GM18505 (cell line): ENCODE measurements around the gene FNDC8.
"Not testable (repeated sequence)": the region's sequence is repeated elsewhere in the genome, so short reads cannot be mapped to it uniquely, and the experiment has no call there.

ENCODE experiments used
- ATAC-seq: cut with Tn5 transposase; IDR thresholded peaks from one replicate; pipeline ENCODE4 v1.9.1; 2021; ENCODE audit not compliant: unreplicated experiment
- POLR2A ChIP-seq: IDR thresholded peaks from 4 replicates; pipeline ENCODE4 v1.6.1; 2011; ENCODE audit warnings: borderline replicate concordance; ENCODE audit not compliant: insufficient read depth, insufficient read length; ENCODE audit errors: extremely low read depth

Gene FNDC8

GRCh38 chr17:35086931-35087573, 34.4 kb upstream of the FNDC8 start:
- ATAC-seq: no peak
- no peak for TF ChIP-seq POLR2A

DNA sequence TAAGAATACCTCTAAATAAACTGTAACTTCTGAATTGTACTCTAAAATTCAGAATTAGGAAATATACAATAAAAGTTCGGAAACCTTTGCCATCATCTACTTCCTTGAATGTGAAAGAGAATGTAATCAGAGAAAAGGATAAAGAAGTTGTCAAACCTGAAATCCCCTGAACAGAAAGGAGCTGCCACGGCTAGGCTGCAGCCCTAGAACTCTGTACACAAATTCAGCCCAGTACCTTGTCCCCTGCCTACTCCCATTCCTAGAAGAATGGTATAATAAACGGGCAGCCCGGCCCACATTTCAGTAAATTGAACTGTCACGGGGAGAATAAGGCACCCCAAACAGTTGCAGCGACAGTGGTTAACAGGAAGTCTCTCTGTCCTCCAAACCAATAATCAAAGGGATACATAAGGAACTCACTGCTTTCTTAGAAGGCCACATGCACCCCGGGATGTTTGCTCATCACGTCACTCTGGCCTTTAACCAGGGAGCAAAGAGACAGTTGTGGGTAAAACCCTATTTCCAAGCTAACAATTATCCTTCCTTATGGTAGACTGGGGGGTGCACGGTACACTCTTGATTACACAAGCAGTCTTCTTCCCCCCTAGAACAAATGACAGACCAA, 33.6 kb upstream of the FNDC8 start:
- ATAC-seq: no peak
- no peak for TF ChIP-seq POLR2A

- peak; percentile 3 for ATAC-seq
- TF ChIP-seq POLR2A: peak; percentile 63
Measured at GRCh38 chr17:35088356-35088880, 33.0 kb upstream of the FNDC8 start.

GRCh38 chr17:35088881-35089585, 32.4 kb upstream of the FNDC8 start:
- TF ChIP-seq POLR2A: peak; percentile 57

GRCh38 chr17:35089586-35090296, 31.7 kb upstream of the FNDC8 start:
- no peak for TF ChIP-seq POLR2A
- ATAC-seq: no peak

More at GRCh38 chr17:35088881-35089585, 32.4 kb upstream of the FNDC8 start:
- peak; percentile 77 for ATAC-seq

DNA sequence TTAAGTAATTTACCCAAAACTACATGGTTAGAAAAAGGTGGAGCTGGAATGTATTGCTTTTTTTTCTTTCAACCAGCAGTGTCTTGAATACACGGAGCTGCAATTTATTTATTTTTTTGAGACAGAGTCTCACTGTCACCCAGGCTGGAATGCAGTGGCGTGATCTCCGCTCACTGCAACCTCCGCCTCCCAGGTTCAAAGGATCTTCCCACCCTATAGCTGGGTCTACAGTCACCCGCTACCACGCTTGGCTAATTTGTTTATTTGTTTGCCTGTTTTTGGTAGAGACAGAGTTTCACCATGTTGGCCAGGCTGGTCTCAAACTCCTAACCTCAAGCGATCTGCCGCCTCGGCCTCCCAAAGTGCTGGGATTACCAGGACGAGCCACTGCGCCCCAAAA, 30.7 kb upstream of the FNDC8 start:
- ATAC-seq: not testable (repeated sequence)

- no peak for ATAC-seq
- no peak for TF ChIP-seq POLR2A
Measured at GRCh38 chr17:35094902-35095301, 26.5 kb upstream of the FNDC8 start.

GRCh38 chr17:35095741-35096140, 25.7 kb upstream of the FNDC8 start:
- no peak for ATAC-seq
- no peak for TF ChIP-seq POLR2A

GRCh38 chr17:35097776-35098175, 23.6 kb upstream of the FNDC8 start:
- TF ChIP-seq POLR2A: no peak
- no peak for ATAC-seq

DNA sequence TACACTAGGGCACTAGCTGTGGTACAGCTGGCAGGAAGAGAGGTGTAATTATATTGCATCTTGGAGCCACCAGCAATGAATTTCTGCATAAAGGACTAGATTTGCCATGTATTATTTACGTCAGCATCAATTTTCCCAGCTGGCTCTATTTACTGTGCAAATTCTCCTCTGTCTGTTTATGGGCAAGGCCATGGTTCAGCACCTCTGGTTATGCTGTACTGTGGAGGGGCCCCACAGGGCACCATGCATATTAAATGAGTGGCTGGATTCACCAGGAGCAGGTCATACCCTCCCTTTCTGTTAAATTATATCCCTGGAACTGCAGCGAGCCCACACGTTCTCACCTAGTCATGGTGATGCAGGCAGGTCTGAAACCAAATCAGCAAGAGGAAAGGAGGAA, 21.5 kb upstream of the FNDC8 start:
- no peak for TF ChIP-seq POLR2A
- no peak for ATAC-seq

- ATAC-seq: no peak
- TF ChIP-seq POLR2A: no peak
Measured at GRCh38 chr17:35101036-35101435, 20.4 kb upstream of the FNDC8 start.

DNA sequence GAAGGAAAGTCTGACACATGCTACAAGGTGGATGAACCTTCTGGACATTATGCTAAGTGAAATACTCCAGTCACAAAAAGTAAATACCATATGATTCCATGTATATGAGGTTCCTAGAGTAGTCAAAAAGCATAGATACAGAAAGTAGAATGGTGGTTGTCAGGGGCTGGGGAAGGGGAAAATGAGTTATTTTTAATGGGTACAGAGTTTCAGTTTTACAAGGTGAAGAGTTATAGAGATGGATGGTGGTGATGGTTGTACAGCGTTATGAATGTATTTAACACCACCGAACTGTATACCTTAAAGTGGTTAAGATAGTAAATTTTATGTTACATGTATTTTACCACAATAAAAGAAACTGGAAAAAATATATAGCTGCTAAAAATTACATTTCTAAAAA, 19.7 kb upstream of the FNDC8 start:
- no peak for TF ChIP-seq POLR2A
- ATAC-seq: no peak

DNA sequence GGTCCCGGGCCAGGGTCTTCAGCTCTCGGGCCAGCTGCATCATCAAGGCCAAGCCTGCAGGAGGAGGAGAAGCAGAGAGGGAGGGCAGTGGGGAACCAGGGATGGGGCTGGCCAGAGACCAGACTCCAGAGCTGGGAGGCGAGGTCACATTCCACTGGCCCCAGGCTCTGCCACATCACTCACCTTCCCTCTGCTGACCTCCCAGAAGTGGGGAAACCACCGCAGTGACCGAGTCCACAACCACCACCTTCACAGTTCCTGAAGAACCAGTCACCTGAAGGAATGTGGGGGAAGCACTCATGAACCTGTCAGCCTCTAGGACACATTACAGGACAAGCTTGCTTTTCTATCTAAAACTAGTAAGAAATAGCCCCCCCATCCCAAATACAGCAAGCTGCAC, 18.1 kb upstream of the FNDC8 start:
- no peak for ATAC-seq
- no peak for TF ChIP-seq POLR2A

- no peak for ATAC-seq
- no peak for TF ChIP-seq POLR2A
Measured at GRCh38 chr17:35104844-35105450, 16.5 kb upstream of the FNDC8 start.

DNA sequence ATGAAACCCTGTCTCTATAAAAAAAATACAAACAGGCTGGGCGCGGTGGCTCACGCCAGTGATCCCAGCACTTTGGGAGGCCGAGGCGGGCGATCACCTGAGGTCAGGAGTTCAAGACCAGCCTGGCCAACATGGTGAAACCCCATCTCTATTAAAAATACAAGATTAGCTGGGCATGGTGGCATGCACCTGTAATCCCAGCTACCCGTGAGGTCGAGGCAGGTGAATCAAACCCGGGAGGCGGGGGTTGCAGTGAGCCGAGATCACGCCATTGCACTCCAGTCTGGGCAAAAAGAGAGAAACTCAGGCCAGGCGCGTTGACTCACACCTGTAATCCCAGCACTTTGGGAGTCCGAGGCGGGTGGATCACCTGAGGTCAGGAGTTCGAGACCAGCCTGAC, 10.6 kb upstream of the FNDC8 start:
- ATAC-seq: not testable (repeated sequence)
